ENCODE data around the gene ZNF502. TPM values are rescaled to one million over a fixed set of nuclear protein-coding genes. Genes with fewer than 3 reads are reported as not detected.
A peak's percentile ranks its signal among the peaks of the same experiment; 100 is the strongest.
"Not testable (repeated sequence)": the region's sequence is repeated elsewhere in the genome, so short reads cannot be mapped to it uniquely, and the experiment has no call there.

Gene ZNF502
- total RNA-seq: 1 to 10 TPM; 1.9 to 4.8 (median 3.5) TPM
- 1 to 10 TPM; 1.9 to 3.4 TPM for polyA plus RNA-seq
- long read RNA-seq, donor 1, partial matches to known transcripts: 2 of 8 reads
- long read RNA-seq, donor 1, other reads (novel, unspliced or antisense): 2 of 8 reads
- long read RNA-seq, donor 2, transcript ZNF502-203 (3 exons, 2,314 nt): major isoform, 11 of 34 reads
- long read RNA-seq, donor 2, partial matches to known transcripts: 0 of 34 reads
- long read RNA-seq, donor 2, other reads (novel, unspliced or antisense): 17 of 34 reads
- long read RNA-seq, donor 3, partial matches to known transcripts: 0 of 5 reads
- long read RNA-seq, donor 3, other reads (novel, unspliced or antisense): 0 of 5 reads

DNA sequence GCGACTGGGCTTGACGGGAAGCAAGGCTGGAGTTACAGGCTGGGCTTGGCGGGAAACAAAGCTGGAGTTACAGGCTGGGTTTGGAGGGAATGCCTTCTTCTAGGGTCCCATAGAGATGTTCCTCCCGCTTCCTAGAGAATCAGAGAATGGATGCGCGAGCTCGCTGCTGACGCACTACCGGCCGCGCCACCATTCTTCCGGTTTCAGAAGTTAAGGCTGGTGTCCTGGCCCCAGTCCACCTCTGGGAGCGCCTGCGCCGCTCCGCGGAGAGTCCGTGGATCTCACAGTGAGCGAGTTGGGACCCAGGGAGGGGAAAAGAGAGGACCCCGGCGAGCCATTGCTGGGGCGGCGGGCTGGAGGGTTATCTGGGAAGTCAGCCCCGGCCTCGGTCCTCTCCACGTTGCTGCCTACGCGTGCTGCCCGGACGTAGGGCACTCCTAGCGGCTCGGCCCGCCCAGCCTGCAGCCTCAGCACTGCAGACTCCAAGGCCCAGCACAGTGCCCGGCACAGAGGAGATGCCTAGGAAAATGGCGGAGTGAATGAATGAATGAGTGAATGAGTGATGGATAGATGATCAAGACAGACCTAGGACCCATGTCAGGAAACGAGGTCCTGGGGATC is at the start of gene ZNF502:
Gene ZNF502 (plus strand): TSS at position 206 of the 621 bp plus-strand sequence. CDS start 7,602 bp downstream, outside the sequence.
- WGBS, 4 donors: 1 to 4% (median 2%) methylated on average over 32 to 36 of the region's 36 CpGs
- H3K9me3 ChIP-seq: peaks cover 0 to 56% (median 36%) of the 10 kb centered on the region in 12 donors

DNA sequence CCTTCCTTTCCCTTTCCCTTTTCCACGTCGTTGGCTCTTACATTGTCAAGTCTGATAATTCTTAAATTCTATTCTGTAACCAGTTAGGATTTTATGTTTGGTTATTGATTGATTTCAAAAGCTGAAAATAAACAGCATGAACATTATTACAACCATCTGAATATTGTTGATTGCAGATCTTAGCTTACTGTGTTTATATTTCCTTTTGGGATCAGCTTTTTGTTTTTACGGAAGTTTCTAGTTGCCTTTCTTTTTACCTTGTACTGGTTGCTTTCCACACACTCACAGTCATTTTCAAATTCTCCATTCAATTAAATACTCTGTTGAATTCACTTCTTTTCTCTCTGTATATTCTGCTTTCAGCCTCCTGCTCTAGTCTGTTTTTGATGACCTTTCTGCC is 47.3 kb upstream of the ZNF502 start:
- intact Hi-C loops (cut with DNase I): no loop called here
- no peak for TF ChIP-seq POLR2A (IDR thresholded peaks at IDR 0.05)
- TF ChIP-seq, protein P1, sequence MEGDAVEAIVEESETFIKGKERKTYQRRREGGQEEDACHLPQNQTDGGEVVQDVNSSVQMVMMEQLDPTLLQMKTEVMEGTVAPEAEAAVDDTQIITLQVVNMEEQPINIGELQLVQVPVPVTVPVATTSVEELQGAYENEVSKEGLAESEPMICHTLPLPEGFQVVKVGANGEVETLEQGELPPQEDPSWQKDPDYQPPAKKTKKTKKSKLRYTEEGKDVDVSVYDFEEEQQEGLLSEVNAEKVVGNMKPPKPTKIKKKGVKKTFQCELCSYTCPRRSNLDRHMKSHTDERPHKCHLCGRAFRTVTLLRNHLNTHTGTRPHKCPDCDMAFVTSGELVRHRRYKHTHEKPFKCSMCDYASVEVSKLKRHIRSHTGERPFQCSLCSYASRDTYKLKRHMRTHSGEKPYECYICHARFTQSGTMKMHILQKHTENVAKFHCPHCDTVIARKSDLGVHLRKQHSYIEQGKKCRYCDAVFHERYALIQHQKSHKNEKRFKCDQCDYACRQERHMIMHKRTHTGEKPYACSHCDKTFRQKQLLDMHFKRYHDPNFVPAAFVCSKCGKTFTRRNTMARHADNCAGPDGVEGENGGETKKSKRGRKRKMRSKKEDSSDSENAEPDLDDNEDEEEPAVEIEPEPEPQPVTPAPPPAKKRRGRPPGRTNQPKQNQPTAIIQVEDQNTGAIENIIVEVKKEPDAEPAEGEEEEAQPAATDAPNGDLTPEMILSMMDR (IDR thresholded peaks at IDR 0.05): no peak
- 95 to 98% (median 96%) methylated on average over 3 of the region's 3 CpGs for WGBS, 4 donors
- no peak overlapping the region for H3K27ac ChIP-seq
- H3K36me3 ChIP-seq: peaks cover 0 to 15% (median 12%) of the 10 kb centered on the region in 9 donors
- peaks cover 0 to 6% (median 0%) of the 10 kb centered on the region in 12 donors for H3K4me1 ChIP-seq
- ATAC-seq (no peak), DNase-seq (no peak)
- H3K4me3 ChIP-seq: no peak overlapping the region
- peaks cover 0 to 17% (median under 1%) of the 10 kb centered on the region in 12 donors for H3K9me3 ChIP-seq
- H3K27me3 ChIP-seq: no peaks in the 10 kb centered on the region

More for the DNA sequence above, at the start of gene ZNF502:
- Histone ChIP-seq H3K27ac (peak within 1 kb of the TSS in 11 of 12 donors; percentile 43 to 76 (median 72)), H3K27me3 (peaks cover 0 to 10% (median 0%) of the 10 kb centered on the region in 9 donors), H3K4me1 (peaks cover 0 to 12% (median 3%) of the 10 kb centered on the region in 12 donors), H3K4me3 (peak within 1 kb of the TSS; percentile 58 to 100 (median 80)), H3K36me3 (peaks cover 0 to 32% (median 0%) of the 10 kb centered on the region in 9 donors)
- intact Hi-C loops (cut with DNase I): loop anchor here in 6 of 10 donors (1.0 to 10.0 kb wide), 9 partner anchors 16 to 378 kb away; partner anchors contain the start of genes ZNF501 (in 6 of the 6), KIAA1143 (in 2 of the 6), KIF15 (in 2 of the 6) and TCAIM (in 1 of the 6)
- TF ChIP-seq, protein P1 (IDR thresholded peaks at IDR 0.05): peak; percentile 6 to 62 (median 34)
- no peak for TF ChIP-seq POLR2A (IDR thresholded peaks at IDR 0.05)
- peak; percentile 88 to 91 (median 90) for DNase-seq
- ATAC-seq: peak; percentile 96 to 100 (median 100)

DNA sequence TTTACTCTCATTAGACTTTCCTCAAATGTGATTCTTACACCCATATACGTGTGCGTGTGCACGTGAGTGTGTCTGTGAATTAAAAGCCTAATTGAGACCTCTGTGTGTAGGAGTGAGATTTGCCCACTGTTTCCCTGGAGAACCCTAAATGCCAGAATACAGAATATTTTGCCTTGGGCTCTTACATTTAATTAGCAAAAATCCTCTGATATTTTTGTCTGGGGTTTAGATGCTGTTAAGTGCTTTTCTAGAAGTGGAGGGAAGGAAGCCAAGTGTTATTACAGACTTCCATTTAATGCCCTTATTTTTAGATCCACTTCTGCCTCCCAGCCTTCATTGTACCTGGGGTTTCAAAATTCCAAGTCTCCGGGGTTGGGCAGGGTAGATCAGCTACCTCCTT is 46.1 kb upstream of the ZNF502 start:
- WGBS, 4 donors: 86 to 93% (median 90%) methylated on average over 4 of the region's 4 CpGs
- ATAC-seq (no peak), DNase-seq (no peak)
- intact Hi-C loops (cut with DNase I): no loop called here
- TF ChIP-seq, protein P1 (IDR thresholded peaks at IDR 0.05): no peak
- no peak for TF ChIP-seq POLR2A (IDR thresholded peaks at IDR 0.05)
- Histone ChIP-seq H3K9me3 (peaks cover 0 to 6% (median 0%) of the 10 kb centered on the region in 12 donors), H3K27me3 (no peaks in the 10 kb centered on the region), H3K4me3 (no peak overlapping the region), H3K4me1 (peaks cover 0 to 6% (median 0%) of the 10 kb centered on the region in 12 donors), H3K27ac (no peak overlapping the region), H3K36me3 (peaks cover 0 to 3% (median under 1%) of the 10 kb centered on the region in 9 donors)

DNA sequence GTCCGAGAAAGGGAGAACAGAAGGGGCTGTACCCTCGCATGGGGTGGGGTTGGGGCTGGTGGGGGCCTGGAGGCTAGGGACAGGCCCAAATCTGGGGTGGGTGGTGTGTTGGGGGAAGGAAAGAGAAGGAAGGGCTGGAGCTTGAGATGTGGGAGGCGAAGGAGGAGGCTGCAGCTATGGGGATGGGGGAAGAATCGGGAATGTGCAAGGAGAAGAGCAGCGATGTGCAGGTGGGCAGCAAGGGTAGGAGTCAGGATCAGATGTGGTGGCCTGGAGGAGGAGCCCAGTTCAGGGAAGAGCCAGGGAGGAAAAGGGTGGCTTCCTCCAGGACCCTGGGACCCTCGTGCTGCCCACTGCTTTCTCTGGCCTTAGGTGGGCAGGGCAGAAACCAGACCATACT is 42.7 kb upstream of the ZNF502 start:
- Histone ChIP-seq H3K4me1 (no peaks in the 10 kb centered on the region), H3K4me3 (no peak overlapping the region), H3K9me3 (peaks cover 0 to 12% (median 0%) of the 10 kb centered on the region in 12 donors), H3K27me3 (no peaks in the 10 kb centered on the region), H3K27ac (no peak overlapping the region), H3K36me3 (no peaks in the 10 kb centered on the region)
- no peak for DNase-seq
- intact Hi-C loops (cut with DNase I): no loop called here
- TF ChIP-seq, protein P1 (IDR thresholded peaks at IDR 0.05): no peak
- no peak for TF ChIP-seq POLR2A (IDR thresholded peaks at IDR 0.05)
- no peak for ATAC-seq
- 82 to 91% (median 86%) methylated on average over 6 of the region's 6 CpGs for WGBS, 4 donors

DNA sequence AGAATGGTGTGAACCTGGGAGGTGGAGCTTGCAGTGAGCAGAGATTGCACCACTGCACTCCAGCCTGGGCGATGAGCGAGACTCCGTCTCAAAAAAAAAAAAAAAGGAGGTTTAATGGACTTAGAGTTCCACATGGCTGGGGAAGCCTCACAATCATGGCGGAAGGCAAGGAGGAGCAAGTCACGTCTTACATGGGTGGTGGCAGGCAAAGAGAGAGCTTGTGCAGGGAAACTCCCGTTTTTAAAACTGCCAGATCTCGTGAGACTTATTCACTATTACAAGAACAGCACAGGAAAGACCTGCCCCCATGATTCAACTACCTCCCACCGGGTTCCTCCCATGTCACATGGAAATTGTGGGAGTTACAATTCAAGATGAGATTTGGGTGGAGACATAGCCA is 39.0 kb upstream of the ZNF502 start:
- H3K4me3 ChIP-seq; DNase-seq; H3K9me3 ChIP-seq; intact Hi-C loops (cut with DNase I); H3K36me3 ChIP-seq; H3K27me3 ChIP-seq; H3K27ac ChIP-seq; H3K4me1 ChIP-seq; ATAC-seq: not testable (repeated sequence)
- 87 to 93% (median 92%) methylated on average over 8 of the region's 8 CpGs for WGBS, 4 donors
